ENCODE results near the gene LAMB4.

GRCh38 chr7:108054537-108054936 lies 75.6 kb downstream of the LAMB4 start:
- TF ChIP-seq, protein P1, sequence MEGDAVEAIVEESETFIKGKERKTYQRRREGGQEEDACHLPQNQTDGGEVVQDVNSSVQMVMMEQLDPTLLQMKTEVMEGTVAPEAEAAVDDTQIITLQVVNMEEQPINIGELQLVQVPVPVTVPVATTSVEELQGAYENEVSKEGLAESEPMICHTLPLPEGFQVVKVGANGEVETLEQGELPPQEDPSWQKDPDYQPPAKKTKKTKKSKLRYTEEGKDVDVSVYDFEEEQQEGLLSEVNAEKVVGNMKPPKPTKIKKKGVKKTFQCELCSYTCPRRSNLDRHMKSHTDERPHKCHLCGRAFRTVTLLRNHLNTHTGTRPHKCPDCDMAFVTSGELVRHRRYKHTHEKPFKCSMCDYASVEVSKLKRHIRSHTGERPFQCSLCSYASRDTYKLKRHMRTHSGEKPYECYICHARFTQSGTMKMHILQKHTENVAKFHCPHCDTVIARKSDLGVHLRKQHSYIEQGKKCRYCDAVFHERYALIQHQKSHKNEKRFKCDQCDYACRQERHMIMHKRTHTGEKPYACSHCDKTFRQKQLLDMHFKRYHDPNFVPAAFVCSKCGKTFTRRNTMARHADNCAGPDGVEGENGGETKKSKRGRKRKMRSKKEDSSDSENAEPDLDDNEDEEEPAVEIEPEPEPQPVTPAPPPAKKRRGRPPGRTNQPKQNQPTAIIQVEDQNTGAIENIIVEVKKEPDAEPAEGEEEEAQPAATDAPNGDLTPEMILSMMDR (conservative IDR thresholded peaks at IDR 0.05; ENCODE audit: low read length) = no peak
- no peak for TF ChIP-seq EZH2phosphoT487 (IDR thresholded peaks at IDR 0.05; ENCODE audit: borderline replicate concordance, low read depth, low read length)

All from OCI-LY7 (cell line).